Measurements from ENCODE around the gene EFCAB9.

EFCAB9 gene

DNA sequence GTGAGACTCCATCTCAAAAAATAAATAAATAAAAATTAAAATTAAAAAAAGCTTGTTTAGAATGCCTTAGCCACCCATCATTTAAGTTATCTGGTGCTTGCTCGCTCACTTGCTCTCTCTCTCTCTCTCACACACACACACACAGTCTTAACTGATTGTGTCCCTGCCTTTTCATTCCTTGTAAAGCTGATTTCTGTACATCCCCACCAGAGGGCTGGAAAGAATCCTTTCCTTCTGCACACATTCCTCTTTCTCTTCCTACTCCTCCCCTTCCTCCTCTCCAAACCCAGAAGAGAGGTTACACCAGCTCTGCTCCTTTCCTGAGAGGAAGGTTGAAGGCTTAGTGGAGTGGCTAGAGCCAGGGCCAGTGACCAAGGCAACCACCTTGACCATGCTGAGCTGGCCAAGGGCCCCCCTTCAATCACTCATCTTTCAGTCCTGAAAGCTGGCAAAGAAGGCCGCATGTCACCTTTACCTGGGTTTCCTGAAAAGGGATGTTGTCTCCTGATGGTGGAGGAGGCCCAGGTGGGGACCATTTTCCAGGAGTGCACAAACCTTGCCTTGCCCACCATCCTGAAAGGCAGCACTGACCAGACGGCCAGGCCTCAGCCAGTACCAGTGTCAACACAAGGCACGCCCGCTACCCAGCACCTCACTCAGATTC is 31.5 kb upstream of the EFCAB9 start:
- TF ChIP-seq, protein P1, sequence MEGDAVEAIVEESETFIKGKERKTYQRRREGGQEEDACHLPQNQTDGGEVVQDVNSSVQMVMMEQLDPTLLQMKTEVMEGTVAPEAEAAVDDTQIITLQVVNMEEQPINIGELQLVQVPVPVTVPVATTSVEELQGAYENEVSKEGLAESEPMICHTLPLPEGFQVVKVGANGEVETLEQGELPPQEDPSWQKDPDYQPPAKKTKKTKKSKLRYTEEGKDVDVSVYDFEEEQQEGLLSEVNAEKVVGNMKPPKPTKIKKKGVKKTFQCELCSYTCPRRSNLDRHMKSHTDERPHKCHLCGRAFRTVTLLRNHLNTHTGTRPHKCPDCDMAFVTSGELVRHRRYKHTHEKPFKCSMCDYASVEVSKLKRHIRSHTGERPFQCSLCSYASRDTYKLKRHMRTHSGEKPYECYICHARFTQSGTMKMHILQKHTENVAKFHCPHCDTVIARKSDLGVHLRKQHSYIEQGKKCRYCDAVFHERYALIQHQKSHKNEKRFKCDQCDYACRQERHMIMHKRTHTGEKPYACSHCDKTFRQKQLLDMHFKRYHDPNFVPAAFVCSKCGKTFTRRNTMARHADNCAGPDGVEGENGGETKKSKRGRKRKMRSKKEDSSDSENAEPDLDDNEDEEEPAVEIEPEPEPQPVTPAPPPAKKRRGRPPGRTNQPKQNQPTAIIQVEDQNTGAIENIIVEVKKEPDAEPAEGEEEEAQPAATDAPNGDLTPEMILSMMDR (IDR thresholded peaks at IDR 0.05) = no peak
- Histone ChIP-seq H3K4me3 (no peak overlapping the region), H3K9me3 (no peaks in the 10 kb centered on the region), H3K27me3 (no peaks in the 10 kb centered on the region), H3K36me3 (no peaks in the 10 kb centered on the region), H3K4me1 (peaks cover 0 to 7% (median 0%) of the 10 kb centered on the region in 4 donors), H3K27ac (no peak overlapping the region)
- intact Hi-C loops (cut with DNase I; ENCODE audit: low total_unique reads) = no loop called here
- no peak for DNase-seq

GRCh38 chr5:172162987-172163343 is 31.0 kb upstream of the EFCAB9 start:
- intact Hi-C loops (cut with DNase I; ENCODE audit: low total_unique reads) = no loop called here
- Histone ChIP-seq H3K4me3 (no peak overlapping the region), H3K36me3 (no peaks in the 10 kb centered on the region), H3K27ac (no peak overlapping the region), H3K4me1 (peaks cover 0 to 7% (median 0%) of the 10 kb centered on the region in 4 donors), H3K27me3 (no peaks in the 10 kb centered on the region), H3K9me3 (no peaks in the 10 kb centered on the region)
- TF ChIP-seq, protein P1 (IDR thresholded peaks at IDR 0.05) = no peak
- no peak for DNase-seq

DNA sequence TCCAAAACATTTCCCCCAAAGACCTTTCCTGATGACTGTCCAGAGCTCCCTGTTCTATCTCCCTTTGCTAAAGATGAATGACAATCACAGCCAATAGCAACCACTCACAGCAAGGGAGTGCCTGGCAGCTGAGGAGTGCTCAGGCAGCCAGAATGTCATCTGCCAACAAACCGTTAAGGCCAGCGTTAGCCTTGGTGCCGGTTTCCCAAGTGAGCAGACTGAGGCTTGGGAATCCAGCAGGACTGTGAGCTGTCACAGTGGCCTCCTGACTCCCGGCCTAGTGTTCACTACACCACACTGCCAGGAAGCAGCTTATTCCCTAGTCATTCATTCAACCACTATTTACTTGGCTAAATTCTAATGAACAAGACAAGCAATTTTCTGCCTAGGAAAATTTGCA is 30.6 kb upstream of the EFCAB9 start:
- H3K4me1 ChIP-seq = peaks cover 0 to 7% (median 0%) of the 10 kb centered on the region in 4 donors
- no peaks in the 10 kb centered on the region for H3K36me3 ChIP-seq
- DNase-seq = peak in 1 of 2 donors; percentile 38
- TF ChIP-seq, protein P1 (IDR thresholded peaks at IDR 0.05) = no peak
- H3K27ac ChIP-seq = no peak overlapping the region
- no peaks in the 10 kb centered on the region for H3K9me3 ChIP-seq
- no peak overlapping the region for H3K4me3 ChIP-seq
- intact Hi-C loops (cut with DNase I; ENCODE audit: low total_unique reads) = no loop called here
- no peaks in the 10 kb centered on the region for H3K27me3 ChIP-seq

GRCh38 chr5:172164769-172165212 is 29.2 kb upstream of the EFCAB9 start:
- TF ChIP-seq, protein P1 (IDR thresholded peaks at IDR 0.05) = no peak
- H3K9me3 ChIP-seq = no peaks in the 10 kb centered on the region
- H3K27me3 ChIP-seq = no peaks in the 10 kb centered on the region
- H3K4me3 ChIP-seq = no peak overlapping the region
- no peak overlapping the region for H3K27ac ChIP-seq
- no peaks in the 10 kb centered on the region for H3K36me3 ChIP-seq
- DNase-seq = no peak
- intact Hi-C loops (cut with DNase I; ENCODE audit: low total_unique reads) = no loop called here
- peaks cover 0 to 7% (median 0%) of the 10 kb centered on the region in 4 donors for H3K4me1 ChIP-seq

DNA sequence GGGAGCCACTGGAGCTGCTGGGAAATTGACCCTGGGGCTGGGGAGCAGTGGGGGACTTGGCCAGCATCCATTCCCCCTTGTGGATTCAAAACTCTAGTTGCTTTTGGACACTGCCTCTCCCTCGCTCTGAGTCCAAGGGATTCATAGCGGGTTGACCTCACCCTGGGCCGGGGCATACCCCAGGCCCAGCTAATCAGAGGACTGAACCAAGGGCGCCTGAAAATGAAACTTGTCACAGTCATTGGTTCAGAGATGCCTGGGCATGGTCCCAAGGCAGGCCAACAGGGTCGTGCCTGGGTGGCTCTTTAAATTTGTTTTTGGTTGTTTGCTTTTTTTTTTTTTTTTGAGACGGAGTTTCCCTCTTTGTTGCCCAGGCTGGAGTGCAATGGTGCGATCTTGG is 28.5 kb upstream of the EFCAB9 start:
- Histone ChIP-seq H3K27me3 (no peaks in the 10 kb centered on the region), H3K36me3 (no peaks in the 10 kb centered on the region), H3K9me3 (no peaks in the 10 kb centered on the region), H3K4me1 (peaks cover 0 to 9% (median 3%) of the 10 kb centered on the region in 4 donors), H3K27ac (no peak overlapping the region), H3K4me3 (no peak overlapping the region)
- no peak for DNase-seq
- TF ChIP-seq, protein P1 (IDR thresholded peaks at IDR 0.05) = no peak
- intact Hi-C loops (cut with DNase I; ENCODE audit: low total_unique reads) = no loop called here
